WTC11 (cell line): ENCODE measurements around the gene CTNNA3.

ENCODE experiments used
- CREM ChIP-seq: sonication (generic); formaldehyde crosslinking; IDR thresholded peaks from 2 replicates; pipeline ENCODE4 v1.8.1; 2022; ENCODE audit warnings: mild to moderate bottlenecking, missing genetic modification reagents, moderate library complexity
- TF ChIP-seq, protein P1 (sequence below): fragments of 200-600 bp; IDR thresholded peaks from 2 replicates; pipeline ENCODE4 v1.8.0; 2022; ENCODE audit warnings: antibody characterized with exemption

- TF ChIP-seq, protein P1, sequence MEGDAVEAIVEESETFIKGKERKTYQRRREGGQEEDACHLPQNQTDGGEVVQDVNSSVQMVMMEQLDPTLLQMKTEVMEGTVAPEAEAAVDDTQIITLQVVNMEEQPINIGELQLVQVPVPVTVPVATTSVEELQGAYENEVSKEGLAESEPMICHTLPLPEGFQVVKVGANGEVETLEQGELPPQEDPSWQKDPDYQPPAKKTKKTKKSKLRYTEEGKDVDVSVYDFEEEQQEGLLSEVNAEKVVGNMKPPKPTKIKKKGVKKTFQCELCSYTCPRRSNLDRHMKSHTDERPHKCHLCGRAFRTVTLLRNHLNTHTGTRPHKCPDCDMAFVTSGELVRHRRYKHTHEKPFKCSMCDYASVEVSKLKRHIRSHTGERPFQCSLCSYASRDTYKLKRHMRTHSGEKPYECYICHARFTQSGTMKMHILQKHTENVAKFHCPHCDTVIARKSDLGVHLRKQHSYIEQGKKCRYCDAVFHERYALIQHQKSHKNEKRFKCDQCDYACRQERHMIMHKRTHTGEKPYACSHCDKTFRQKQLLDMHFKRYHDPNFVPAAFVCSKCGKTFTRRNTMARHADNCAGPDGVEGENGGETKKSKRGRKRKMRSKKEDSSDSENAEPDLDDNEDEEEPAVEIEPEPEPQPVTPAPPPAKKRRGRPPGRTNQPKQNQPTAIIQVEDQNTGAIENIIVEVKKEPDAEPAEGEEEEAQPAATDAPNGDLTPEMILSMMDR = no peak
- no peak for TF ChIP-seq CREM (CRISPR knock-in tag)
Measured at GRCh38 chr10:66098595-66099480, 1597.2 kb downstream of the CTNNA3 start.
